SJSA1 (cell line): Measurements from ENCODE around the gene CA5A. TPM values are rescaled to one million over a fixed set of nuclear protein-coding genes. Genes with fewer than 3 reads are reported as not detected.
"Not testable (repeated sequence)": the region's sequence is repeated elsewhere in the genome, so short reads cannot be mapped to it uniquely, and the experiment has no call there.

Experiments
- DNase-seq, 2 experiments: peaks; one replicate each; pipeline ENCODE4 v3.0.0-alpha.2; 2015 to 2020; ENCODE audit warnings: low spot score in 2 of 2, low read depth in 1 of 2
- H3K27ac ChIP-seq: fragments of 250-450 bp; sonication (Bioruptor Pico); 2 replicates; pipeline ENCODE4 v1.5.1; 2020; ENCODE audit warnings: mild to moderate bottlenecking, moderate library complexity
- H3K27me3 ChIP-seq: fragments of 250-450 bp; sonication (Bioruptor Pico); replicated peaks from 2 replicates; pipeline ENCODE4 v1.5.1; 2020; ENCODE audit warnings: mild to moderate bottlenecking, moderate library complexity
- H3K36me3 ChIP-seq: fragments of 250-450 bp; sonication (Bioruptor Pico); 2 replicates; pipeline ENCODE4 v1.5.1; 2020; ENCODE audit warnings: mild to moderate bottlenecking
- H3K4me1 ChIP-seq: fragments of 250-450 bp; sonication (Bioruptor Pico); replicated peaks from 2 replicates; pipeline ENCODE4 v1.6.1; 2021; ENCODE audit warnings: mild to moderate bottlenecking
- H3K4me3 ChIP-seq: fragments of 250-450 bp; sonication (Bioruptor Pico); 2 replicates; pipeline ENCODE4 v1.5.1; 2020; ENCODE audit warnings: mild to moderate bottlenecking
- H3K9me3 ChIP-seq: fragments of 250-450 bp; sonication (Bioruptor Pico); replicated peaks from 2 replicates; pipeline ENCODE4 v1.5.1; 2020; ENCODE audit warnings: mild to moderate bottlenecking
- total RNA-seq: library from RNA; depleted of rRNA; stranded (reverse); fragments of >200 nt; shearing (Covaris generic); gene quantifications from 2 replicates; pipeline ENCODE4 v1.2.3, GENCODE V29; 2014

CA5A gene
- total RNA-seq, 1 experiment from 2014 or later, result not detected

DNA sequence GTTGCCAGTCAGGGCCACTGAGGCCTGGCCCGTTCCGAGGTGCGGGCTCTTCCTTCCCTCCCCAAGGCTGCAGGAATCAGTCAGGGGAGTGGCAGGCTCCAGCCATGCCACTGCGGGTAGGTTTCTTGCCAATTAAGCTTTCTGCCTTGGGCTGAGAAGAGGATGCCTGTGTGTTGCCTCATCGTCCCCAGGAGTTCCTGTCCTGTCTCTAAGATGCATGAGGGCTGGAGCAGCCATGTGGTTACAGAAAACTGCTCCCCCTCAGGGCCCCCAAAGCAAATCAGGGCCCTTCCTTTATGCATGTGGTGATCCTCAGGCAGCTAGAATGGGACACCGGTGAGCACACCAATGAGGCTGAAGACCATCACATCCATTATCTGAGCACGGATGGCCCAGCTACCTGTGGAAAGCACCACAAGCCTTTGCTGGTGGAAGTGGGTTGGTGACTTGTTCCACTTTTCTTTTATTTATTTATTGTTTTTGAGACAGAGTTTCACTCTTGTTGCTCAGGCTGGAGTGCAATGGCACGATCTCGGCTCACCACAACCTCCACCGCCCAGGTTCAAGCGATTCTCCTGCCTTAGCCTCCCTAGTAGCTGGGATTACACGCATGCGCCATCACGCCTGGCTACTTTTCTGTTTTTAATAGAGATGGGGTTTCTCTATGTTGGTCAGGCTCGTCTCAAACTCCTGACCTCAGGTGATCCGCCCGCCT lies 40.0 kb downstream of the CA5A start:
- H3K4me1 ChIP-seq, result peaks cover 11% of the 10 kb centered on the region
- DNase-seq, H3K4me3 ChIP-seq, H3K36me3 ChIP-seq, H3K9me3 ChIP-seq, H3K27ac ChIP-seq, H3K27me3 ChIP-seq: not testable (repeated sequence)

DNA sequence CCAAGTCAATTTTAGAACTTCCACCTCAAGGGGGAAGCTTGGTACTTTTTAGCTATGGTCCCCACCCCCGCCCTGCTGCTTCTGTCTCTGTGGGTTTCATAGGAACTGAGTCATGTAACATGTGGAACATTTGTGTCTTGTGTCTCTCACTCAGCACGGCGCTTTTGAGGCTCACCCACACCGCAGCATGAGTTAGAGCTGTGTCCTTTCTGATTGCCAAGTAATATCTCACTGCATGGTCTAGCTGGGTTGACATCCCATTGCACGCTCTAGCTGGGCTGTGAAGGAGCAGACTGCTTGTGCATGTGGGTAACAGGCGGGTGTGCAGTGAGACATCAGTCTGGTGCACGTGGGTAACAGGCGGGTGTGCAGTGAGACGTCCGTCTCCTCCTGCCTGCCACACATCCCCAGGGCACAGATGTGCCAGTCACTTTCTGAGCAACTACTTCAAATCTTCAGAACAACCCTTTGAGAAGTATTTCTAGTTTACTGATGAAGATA lies 40.6 kb downstream of the CA5A start:
- Histone ChIP-seq H3K4me1 (peaks cover 8% of the 10 kb centered on the region), H3K36me3 (no peaks in the 10 kb centered on the region), H3K27ac (no peak overlapping the region), H3K9me3 (no peaks in the 10 kb centered on the region), H3K27me3 (no peaks in the 10 kb centered on the region), H3K4me3 (no peak overlapping the region)
- DNase-seq, result no peak

DNA sequence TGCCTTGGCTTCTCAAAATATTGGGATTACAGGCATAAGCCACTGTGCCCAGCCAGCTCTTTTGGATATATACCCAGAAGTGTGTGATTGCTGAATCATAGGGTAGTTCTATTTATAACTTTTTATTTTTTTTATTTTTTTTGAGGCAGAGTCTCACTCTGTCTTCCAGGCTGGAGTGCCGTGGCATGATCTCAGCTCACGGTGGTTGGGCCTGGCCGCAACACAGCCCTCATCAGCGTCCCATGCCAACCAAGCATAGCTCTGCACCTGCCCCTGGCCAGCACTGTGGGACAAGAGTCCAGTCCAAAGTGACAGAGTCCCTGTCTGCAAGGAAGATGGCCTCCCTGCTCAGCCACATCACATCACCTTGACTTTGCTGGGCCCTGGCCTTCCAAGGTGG lies 42.3 kb downstream of the CA5A start:
- H3K27me3 ChIP-seq, result not testable (repeated sequence)

DNA sequence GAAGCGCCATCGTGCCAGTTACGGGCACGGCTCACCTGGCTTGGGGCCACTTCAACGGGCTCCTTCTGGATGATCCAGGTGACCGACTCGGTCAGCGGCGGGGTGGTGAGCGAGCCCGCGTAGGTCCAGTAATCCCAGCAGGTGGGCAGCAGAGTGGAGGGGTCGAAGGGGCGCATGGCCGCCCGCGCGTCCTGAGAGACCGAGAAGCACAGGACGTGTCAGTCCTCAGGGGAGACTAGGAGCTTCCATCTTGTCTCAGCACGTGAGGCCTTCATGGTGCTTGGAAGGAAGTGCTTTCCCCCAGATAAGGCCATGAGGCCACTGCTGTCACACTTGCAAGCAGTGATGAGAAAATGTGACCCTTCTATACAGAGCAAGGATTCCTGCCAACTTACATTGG lies 44.6 kb downstream of the CA5A start:
- no peak for DNase-seq
- Histone ChIP-seq H3K36me3 (no peaks in the 10 kb centered on the region), H3K9me3 (no peaks in the 10 kb centered on the region), H3K4me3 (no peak overlapping the region), H3K27ac (no peak overlapping the region), H3K27me3 (no peaks in the 10 kb centered on the region), H3K4me1 (no peaks in the 10 kb centered on the region; the same call in 1 of the 2 replicates)

More for the DNA sequence above, 42.3 kb downstream of the CA5A start:
- H3K4me1 ChIP-seq, H3K36me3 ChIP-seq, H3K4me3 ChIP-seq, H3K9me3 ChIP-seq, DNase-seq, H3K27ac ChIP-seq: not testable (repeated sequence)

DNA sequence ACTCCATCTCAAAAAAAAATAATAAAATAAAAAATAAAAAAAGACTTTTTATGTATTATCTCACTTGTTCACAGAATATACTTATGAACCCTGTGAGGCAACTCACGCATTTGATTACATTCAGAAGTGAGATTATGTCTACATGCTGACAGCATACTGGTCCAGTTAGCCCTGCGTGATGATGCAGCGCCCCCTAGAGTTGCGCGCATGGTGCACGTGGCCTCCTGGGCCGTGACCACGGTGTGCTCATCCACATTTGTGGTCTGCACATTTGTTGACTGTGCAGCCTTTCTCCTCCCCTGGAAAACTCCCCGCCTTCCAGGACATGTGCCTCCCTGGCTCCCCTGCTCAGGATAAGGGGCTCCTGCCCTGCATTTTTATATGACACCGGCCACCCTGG lies 46.6 kb downstream of the CA5A start:
- not testable (repeated sequence) for H3K9me3 ChIP-seq, H3K27ac ChIP-seq, H3K27me3 ChIP-seq, H3K36me3 ChIP-seq, H3K4me3 ChIP-seq, DNase-seq, H3K4me1 ChIP-seq

DNA sequence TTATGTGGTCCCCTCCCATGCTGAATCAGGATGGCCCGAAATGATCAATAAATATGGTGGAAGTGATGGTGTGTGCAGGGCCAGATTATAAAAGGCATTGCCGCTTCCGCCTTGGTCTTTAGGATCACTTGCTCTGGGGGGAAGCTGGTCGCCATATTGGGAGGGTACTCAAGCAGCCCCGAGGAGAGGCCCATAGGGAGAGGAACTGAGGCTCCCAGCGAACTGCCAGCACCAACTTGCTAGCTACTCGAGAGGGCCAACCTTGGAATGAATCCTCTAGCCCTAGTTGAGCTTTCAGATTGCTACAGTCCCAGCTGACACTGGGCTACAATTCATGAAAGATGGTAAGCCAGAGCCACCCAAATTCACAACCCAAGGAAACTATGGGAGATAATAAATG lies 48.0 kb downstream of the CA5A start:
- not testable (repeated sequence) for H3K4me1 ChIP-seq, H3K27me3 ChIP-seq, H3K36me3 ChIP-seq, H3K27ac ChIP-seq, DNase-seq, H3K9me3 ChIP-seq, H3K4me3 ChIP-seq

DNA sequence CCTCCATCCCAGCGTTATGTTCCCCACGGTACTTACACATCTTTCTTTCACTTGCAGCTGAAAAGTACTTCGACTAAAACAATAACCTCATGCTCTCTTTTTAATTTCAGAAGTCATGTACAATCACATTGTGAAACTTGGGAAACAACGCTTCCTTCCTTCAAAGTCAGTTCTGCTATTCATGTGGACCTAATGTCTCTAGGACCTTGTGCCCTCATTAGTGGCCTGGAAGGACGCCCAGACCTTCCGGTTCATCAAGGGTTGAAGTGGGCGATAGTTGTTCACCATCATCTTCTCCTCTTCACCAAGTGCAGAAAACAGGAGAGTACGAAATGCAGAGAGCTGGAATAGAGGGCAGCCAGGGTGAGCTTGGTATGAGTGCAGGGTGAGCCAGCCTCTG lies 48.4 kb downstream of the CA5A start:
- not testable (repeated sequence) for H3K4me1 ChIP-seq, H3K36me3 ChIP-seq, H3K27ac ChIP-seq, DNase-seq, H3K9me3 ChIP-seq, H3K27me3 ChIP-seq, H3K4me3 ChIP-seq

DNA sequence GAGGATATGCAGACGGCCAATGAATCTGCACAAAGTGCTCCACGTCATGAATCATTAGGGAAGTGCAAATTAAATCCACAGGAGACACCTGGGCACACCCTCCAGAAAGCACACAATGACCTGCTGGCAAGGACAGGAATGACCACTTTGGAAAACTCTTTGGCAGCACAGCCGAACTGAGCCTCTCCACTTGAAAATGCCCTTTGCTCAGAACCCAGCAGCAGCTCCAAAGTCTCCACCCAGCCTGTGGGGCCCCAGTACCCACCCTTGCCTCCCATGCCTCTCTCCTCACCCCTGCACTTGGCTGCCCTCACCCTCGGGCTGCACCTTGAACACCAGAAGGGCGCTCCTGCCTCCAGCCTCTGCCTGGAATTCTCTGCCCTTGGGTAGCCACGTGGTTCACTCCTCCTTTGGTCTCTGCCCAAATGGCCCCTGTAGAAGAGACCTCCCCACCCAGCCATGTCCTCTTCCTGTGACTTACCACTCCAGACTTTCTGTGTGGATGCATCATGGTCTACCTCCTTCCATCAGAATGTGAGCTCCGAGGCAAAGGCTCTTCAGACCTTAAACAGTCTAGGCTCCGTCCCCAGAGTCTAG lies 50.9 kb downstream of the CA5A start:
- H3K27me3 ChIP-seq, DNase-seq, H3K4me1 ChIP-seq, H3K36me3 ChIP-seq, H3K4me3 ChIP-seq, H3K27ac ChIP-seq, H3K9me3 ChIP-seq: not testable (repeated sequence)

DNA sequence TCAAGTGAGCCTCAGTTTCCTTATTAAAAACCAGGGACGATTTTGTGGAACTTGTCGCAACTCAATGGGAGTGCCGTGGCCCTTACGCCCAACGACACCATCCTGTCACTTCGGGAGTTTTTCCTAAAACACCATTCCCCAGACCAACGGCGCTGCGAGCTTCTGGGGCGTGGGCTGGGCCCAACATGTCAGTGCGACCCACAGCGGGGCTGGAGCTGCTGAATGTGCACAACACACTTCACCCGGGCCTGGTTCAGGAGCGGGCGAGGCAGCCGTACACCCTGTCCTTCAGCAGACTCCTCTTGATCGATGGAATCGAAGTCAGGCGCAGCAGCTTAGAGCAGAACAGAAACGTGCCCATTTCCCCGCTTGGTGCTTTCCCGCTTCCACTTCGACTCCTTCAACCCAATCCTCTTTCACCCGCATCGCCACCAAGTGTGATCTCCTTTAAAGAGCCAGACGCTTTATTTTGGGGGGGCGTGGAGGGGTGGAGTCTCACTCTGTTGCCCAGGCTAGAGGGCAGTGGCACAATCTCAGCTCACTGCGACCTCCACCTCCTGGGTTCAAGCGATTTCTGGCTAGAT lies 53.8 kb downstream of the CA5A start:
- Histone ChIP-seq H3K27ac (no peak overlapping the region), H3K27me3 (no peaks in the 10 kb centered on the region), H3K9me3 (no peaks in the 10 kb centered on the region), H3K36me3 (no peaks in the 10 kb centered on the region), H3K4me3 (no peak overlapping the region), H3K4me1 (no peaks in the 10 kb centered on the region)
- DNase-seq, result no peak

DNA sequence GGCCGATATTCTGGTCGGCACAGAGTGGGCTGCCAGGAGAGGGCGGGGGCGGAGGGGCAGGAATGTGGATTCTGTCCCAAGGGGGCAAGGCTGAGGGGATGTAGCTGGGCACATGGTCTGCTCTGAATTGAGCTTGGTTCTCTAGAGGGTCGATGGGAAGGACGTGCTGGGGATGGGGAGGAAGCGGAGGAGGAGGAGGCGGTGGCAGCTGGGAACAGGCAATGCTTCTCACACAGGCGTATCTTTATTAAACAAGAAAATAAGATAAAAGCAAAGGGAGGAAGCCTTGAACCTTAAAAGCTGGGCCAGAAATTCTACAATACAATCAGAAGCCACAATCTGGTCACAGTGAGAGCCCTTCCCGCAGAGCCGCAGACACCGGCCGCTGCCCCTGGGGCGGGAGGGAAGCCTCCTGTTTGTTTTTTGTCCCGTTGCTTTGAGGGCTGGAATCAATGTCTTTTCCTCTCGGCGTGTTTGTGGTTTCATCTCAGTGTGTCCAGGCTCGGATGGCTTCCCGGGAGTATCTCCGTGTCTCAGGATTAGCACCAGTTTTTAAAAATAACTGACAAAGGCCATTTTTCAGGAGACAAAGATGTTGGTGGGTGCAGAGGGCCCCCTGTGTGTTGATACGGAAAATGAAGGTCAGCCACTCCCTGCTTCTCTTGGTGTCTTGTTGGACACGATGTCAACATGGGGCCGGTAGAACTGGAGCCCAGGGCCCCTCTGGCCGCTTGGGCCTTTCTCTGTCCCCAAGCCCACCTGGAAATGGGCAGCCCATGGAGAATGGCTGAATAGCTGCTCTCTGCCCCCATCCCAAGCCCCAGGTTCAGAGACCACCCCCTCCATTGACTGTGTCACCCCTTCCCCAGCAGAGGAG lies 54.8 kb downstream of the CA5A start:
- Histone ChIP-seq H3K4me3 (no peak overlapping the region), H3K27ac (no peak overlapping the region), H3K4me1 (no peaks in the 10 kb centered on the region), H3K9me3 (no peaks in the 10 kb centered on the region), H3K27me3 (no peaks in the 10 kb centered on the region), H3K36me3 (no peaks in the 10 kb centered on the region)
- DNase-seq, result peak in 1 of 2 experiments; percentile 58

DNA sequence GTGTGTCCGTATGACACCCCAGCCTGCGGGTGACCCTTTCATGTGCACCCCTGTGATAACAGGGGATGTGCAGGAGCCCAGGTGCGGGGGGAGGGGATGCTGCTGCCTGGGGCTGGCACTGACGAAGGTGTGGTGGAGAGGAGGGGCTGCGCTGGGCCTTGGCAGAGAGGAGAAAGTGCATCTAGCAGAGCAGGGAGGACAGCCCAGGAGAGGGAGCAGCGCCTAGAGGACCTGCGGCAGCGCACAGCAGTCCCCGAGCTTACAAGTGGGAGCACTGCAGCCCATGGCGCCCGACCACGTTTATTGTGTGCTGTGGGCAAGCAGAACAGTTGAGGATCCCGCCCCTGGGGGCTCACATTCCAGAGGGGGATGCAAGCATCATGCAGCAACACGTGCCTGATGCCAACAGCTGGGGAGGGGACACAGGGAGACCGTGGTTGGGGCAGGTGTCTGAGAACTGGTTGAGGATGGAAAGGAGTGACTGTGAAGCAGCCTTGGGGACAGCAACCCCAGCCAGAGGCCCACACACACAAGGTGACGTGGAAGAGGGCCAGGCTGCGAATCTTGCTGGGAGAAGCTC lies 56.1 kb downstream of the CA5A start:
- H3K27ac ChIP-seq, result no peak overlapping the region
- no peaks in the 10 kb centered on the region for H3K9me3 ChIP-seq
- H3K27me3 ChIP-seq, result no peaks in the 10 kb centered on the region
- H3K36me3 ChIP-seq, result no peaks in the 10 kb centered on the region
- H3K4me1 ChIP-seq, result no peaks in the 10 kb centered on the region
- H3K4me3 ChIP-seq, result no peak overlapping the region
- no peak for DNase-seq

DNA sequence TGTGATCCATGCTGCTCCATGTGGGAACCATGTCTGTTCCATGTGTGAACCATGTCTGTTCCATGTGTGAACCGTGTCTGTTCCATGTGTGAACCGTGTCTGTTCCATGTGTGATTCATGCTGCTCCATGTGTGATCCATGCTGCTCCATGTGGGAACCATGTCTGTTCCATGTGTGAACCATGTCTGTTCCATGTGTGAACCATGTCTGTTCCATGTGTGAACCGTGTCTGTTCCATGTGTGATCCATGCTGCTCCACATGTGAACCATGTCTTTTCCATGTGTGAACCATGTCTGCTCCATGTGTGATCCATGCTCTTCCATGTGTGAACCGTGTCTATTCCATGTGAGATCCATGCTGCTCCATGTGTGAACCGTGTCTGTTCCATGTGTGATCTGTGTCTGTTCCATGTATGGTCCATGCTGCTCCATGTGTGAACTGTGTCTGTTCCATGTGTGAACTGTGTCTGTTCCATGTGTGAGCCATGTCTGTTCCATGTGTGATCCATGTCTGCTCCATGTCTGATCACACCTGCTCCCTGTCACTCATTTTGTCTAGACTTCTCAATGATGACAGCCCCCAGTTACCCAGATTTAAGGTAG lies 56.8 kb downstream of the CA5A start:
- H3K9me3 ChIP-seq, H3K27me3 ChIP-seq, DNase-seq, H3K4me3 ChIP-seq, H3K36me3 ChIP-seq, H3K27ac ChIP-seq, H3K4me1 ChIP-seq: not testable (repeated sequence)

DNA sequence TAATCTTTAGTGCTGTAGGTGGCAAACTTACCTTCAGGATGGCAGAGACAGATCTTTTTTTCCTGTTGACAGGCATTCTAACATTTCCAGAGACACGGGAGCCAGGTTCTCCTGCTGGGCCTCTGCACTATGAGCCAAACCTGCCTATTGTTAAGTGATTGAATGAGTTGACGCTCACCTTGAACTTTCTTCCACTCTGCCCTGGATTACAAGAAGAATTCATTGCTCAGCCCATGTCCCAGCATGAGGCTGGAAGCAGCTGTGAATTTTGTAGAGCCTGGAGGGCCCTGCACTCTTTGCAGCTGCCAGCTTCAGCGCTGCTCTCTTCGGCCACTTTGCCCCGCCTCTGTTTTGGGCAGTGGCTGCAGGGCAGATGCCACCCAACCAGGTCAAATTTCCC lies 57.6 kb downstream of the CA5A start:
- DNase-seq, result no peak
- H3K9me3 ChIP-seq, result no peaks in the 10 kb centered on the region
- no peak overlapping the region for H3K27ac ChIP-seq
- no peaks in the 10 kb centered on the region for H3K36me3 ChIP-seq
- H3K27me3 ChIP-seq, result no peaks in the 10 kb centered on the region
- no peak overlapping the region for H3K4me3 ChIP-seq
- no peaks in the 10 kb centered on the region for H3K4me1 ChIP-seq
